Activated naive CD8-positive, alpha-beta T cell treated with anti-CD3 and anti-CD28 coated beads, Interleukin-2, amount 50 U/mL, for 24 hours (primary cell): ENCODE results near the gene SLC16A13.

Experiments
- ATAC-seq: fragments of 150-1000 bp; cut with Tn5 transposase; one replicate; pipeline ENCODE4 v1.10.0; 2021
- DNase-seq: peaks from one replicate; pipeline ENCODE4 v3.0.0; 2021
- H3K27ac Mint-ChIP-seq: one replicate; pipeline ENCODE4 v1.8.0; 2021; ENCODE audit warnings: mild to moderate bottlenecking, mixed read lengths
- H3K27me3 Mint-ChIP-seq: one replicate; pipeline ENCODE4 v1.8.0; 2021; ENCODE audit warnings: mixed read lengths
- H3K36me3 Mint-ChIP-seq: one replicate; pipeline ENCODE4 v1.8.0; 2021; ENCODE audit warnings: low read depth, mixed read lengths
- H3K4me1 Mint-ChIP-seq: one replicate; pipeline ENCODE4 v1.8.0; 2021; ENCODE audit warnings: mixed read lengths
- H3K4me3 Mint-ChIP-seq: one replicate; pipeline ENCODE4 v1.8.0; 2021; ENCODE audit warnings: mild to moderate bottlenecking, moderate library complexity, mixed read lengths
- H3K9me3 Mint-ChIP-seq: one replicate; pipeline ENCODE4 v1.8.0; 2021; ENCODE audit warnings: mixed read lengths

Gene SLC16A13

GRCh38 chr17:7058831-7059447 lies 23.1 kb downstream of the SLC16A13 start:
- ATAC-seq (no peak), DNase-seq (no peak)
- Mint-ChIP-seq H3K36me3 (no peaks in the 10 kb centered on the region), H3K27me3 (peaks cover 15% of the 10 kb centered on the region), H3K9me3 (no peaks in the 10 kb centered on the region), H3K4me1 (peaks cover 25% of the 10 kb centered on the region), H3K27ac (peak overlapping the region; percentile 25), H3K4me3 (no peak overlapping the region)

- Mint-ChIP-seq H3K36me3 (no peaks in the 10 kb centered on the region), H3K9me3 (no peaks in the 10 kb centered on the region), H3K27me3 (peaks cover 21% of the 10 kb centered on the region), H3K27ac (peak overlapping the region; percentile 92), H3K4me1 (peaks cover 25% of the 10 kb centered on the region), H3K4me3 (no peak overlapping the region)
- DNase-seq: peak; percentile 44
- peak; percentile 86 for ATAC-seq
Observed at GRCh38 chr17:7060165-7060891, 24.5 kb downstream of the SLC16A13 start.

DNA sequence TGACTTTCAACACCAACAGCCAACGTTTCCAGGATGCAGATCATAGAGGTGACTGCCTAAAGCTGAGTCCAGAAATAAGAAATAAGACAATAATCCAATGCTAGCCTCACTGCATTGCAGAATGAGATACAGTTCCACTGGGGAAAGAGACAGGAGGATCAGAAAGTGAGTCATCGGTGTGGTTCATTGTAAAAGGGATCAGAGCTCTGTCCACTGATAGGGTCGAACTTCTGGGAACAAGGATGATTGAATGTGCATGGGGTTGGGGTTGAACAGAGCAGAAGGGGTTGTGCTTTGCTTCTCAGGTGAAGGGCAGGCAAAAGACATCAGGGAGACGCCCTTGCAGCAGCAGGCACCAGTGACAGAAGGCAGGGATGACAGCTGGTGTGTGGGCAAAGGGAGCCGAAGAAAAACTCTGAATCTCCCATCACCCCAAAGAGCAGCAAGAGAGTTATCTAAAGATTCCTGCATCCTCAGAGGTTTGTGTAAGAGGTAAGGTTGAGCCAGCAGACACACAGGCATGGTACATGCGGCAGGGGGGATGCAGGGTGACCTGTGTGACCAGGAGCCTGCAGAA lies 27.8 kb downstream of the SLC16A13 start:
- peaks cover 25% of the 10 kb centered on the region for H3K4me1 Mint-ChIP-seq
- no peak overlapping the region for H3K27ac Mint-ChIP-seq
- H3K27me3 Mint-ChIP-seq: peaks cover 21% of the 10 kb centered on the region
- H3K9me3 Mint-ChIP-seq: peaks cover 6% of the 10 kb centered on the region
- DNase-seq (no peak), ATAC-seq (no peak)
- no peaks in the 10 kb centered on the region for H3K36me3 Mint-ChIP-seq
- no peak overlapping the region for H3K4me3 Mint-ChIP-seq

- no peak for DNase-seq
- Mint-ChIP-seq H3K36me3 (no peaks in the 10 kb centered on the region), H3K4me3 (no peak overlapping the region)
Observed at GRCh38 chr17:7064261-7064660, 28.4 kb downstream of the SLC16A13 start.

DNA sequence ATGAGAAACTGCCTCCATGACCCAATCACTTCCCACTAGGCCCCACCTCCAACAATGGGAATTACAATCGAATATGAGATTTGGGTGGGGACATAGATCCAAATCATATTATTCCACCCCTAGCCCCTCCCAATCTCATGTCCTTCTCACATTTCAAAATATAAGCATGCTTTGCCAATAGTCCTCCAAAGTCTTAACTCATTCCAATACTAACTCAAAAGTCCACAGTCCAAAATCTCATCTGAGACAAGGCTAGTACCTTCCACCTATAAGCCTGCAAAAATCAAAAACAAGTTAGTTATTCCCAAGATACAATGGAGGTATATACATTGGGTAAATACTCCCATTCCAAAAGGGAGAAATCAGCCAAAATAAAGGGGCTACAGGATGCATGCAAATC lies 31.4 kb downstream of the SLC16A13 start:
- H3K9me3 Mint-ChIP-seq: peaks cover 12% of the 10 kb centered on the region
- DNase-seq (no peak), ATAC-seq (no peak)
- peaks cover 11% of the 10 kb centered on the region for H3K27me3 Mint-ChIP-seq
- H3K4me3 Mint-ChIP-seq: no peak overlapping the region
- H3K4me1 Mint-ChIP-seq: no peaks in the 10 kb centered on the region
- no peak overlapping the region for H3K27ac Mint-ChIP-seq
- no peaks in the 10 kb centered on the region for H3K36me3 Mint-ChIP-seq

More at GRCh38 chr17:7064261-7064660, 28.4 kb downstream of the SLC16A13 start:
- no peak for ATAC-seq
- Mint-ChIP-seq H3K27ac (no peak overlapping the region), H3K27me3 (peaks cover 15% of the 10 kb centered on the region), H3K4me1 (peaks cover 19% of the 10 kb centered on the region), H3K9me3 (peaks cover 12% of the 10 kb centered on the region)

GRCh38 chr17:7068268-7068667 lies 32.5 kb downstream of the SLC16A13 start:
- ATAC-seq: no peak
- DNase-seq: no peak
- Mint-ChIP-seq H3K9me3 (peaks cover 12% of the 10 kb centered on the region), H3K27ac (no peak overlapping the region), H3K4me3 (no peak overlapping the region), H3K4me1 (no peaks in the 10 kb centered on the region), H3K36me3 (no peaks in the 10 kb centered on the region), H3K27me3 (peaks cover 10% of the 10 kb centered on the region)

GRCh38 chr17:7070712-7071111 lies 34.9 kb downstream of the SLC16A13 start:
- no peak overlapping the region for H3K27ac Mint-ChIP-seq
- H3K36me3 Mint-ChIP-seq: no peaks in the 10 kb centered on the region
- peaks cover 12% of the 10 kb centered on the region for H3K9me3 Mint-ChIP-seq
- no peaks in the 10 kb centered on the region for H3K4me1 Mint-ChIP-seq
- no peak overlapping the region for H3K4me3 Mint-ChIP-seq
- ATAC-seq: no peak
- DNase-seq: no peak
- peaks cover 2% of the 10 kb centered on the region for H3K27me3 Mint-ChIP-seq

- Mint-ChIP-seq H3K4me3 (no peak overlapping the region), H3K27me3 (peaks cover 2% of the 10 kb centered on the region), H3K36me3 (no peaks in the 10 kb centered on the region), H3K27ac (no peak overlapping the region), H3K4me1 (no peaks in the 10 kb centered on the region), H3K9me3 (peaks cover 12% of the 10 kb centered on the region)
- ATAC-seq (no peak), DNase-seq (no peak)
Observed at GRCh38 chr17:7072406-7072805, 36.6 kb downstream of the SLC16A13 start.

GRCh38 chr17:7074931-7075330 lies 39.1 kb downstream of the SLC16A13 start:
- Mint-ChIP-seq H3K4me3 (no peak overlapping the region), H3K27ac (no peak overlapping the region), H3K4me1 (no peaks in the 10 kb centered on the region), H3K27me3 (peaks cover 2% of the 10 kb centered on the region), H3K9me3 (no peaks in the 10 kb centered on the region), H3K36me3 (no peaks in the 10 kb centered on the region)
- DNase-seq (no peak), ATAC-seq (no peak)

DNA sequence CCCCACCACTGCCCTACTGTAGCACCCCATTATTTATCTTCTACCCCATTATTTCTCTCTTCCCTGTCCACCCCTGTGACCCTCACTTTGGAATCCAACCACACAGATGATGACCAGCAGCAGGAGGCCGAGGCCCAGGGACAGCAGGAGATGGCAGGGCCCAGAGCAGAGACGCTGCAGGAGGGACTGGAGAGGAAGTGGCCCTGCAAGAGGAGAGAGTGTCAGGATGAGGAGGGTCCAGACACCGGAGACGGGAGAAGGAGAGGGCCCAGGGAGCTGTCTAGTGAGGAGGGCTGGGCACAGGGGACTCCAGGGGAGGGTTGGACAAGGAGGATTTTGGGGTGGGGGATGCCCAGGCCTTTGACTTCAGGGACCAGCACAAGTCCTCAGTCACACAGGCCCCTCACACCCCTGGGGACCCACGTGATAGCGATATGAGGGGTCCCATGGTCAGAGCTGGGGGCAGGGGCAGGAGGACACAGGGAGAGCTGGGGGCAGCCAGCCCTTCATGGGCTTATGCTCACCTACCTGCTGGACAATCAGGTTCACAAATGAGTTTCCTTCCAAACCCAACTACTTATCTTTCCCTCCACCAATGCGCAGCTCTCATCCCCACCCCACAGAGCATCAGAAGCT lies 42.2 kb downstream of the SLC16A13 start:
- H3K4me1 Mint-ChIP-seq: peaks cover 19% of the 10 kb centered on the region
- no peak for DNase-seq
- H3K36me3 Mint-ChIP-seq: no peaks in the 10 kb centered on the region
- ATAC-seq: no peak
- H3K4me3 Mint-ChIP-seq: no peak overlapping the region
- no peaks in the 10 kb centered on the region for H3K9me3 Mint-ChIP-seq
- H3K27ac Mint-ChIP-seq: no peak overlapping the region
- peaks cover 2% of the 10 kb centered on the region for H3K27me3 Mint-ChIP-seq

DNA sequence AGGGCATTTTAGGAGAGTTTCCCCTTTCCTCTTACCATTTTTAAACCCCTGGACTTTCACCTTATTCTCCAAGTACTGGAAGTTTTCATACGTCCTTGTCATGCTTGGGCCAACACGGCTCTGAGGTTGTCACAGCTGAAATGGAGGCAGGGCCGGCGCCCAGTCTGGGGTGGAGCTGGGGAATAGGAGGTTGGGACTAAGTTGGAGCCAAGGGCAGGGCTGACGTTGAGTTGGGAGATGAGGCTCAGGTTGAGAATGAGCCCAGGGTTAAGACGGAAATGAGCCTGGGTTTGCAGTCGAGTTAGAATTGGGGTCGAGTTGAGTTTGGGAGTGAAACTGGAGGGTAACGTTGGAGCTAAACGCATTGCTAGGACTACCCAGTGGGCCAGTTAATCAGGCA lies 42.9 kb downstream of the SLC16A13 start:
- Mint-ChIP-seq H3K9me3 (no peaks in the 10 kb centered on the region), H3K4me3 (no peak overlapping the region), H3K27me3 (peaks cover 7% of the 10 kb centered on the region), H3K36me3 (no peaks in the 10 kb centered on the region), H3K4me1 (peaks cover 22% of the 10 kb centered on the region), H3K27ac (no peak overlapping the region)
- DNase-seq (no peak), ATAC-seq (no peak)

- Mint-ChIP-seq H3K4me3 (no peak within 1 kb of the TSS), H3K4me1 (peaks cover 31% of the 10 kb centered on the region), H3K27ac (no peak within 1 kb of the TSS), H3K36me3 (no peaks in the 10 kb centered on the region), H3K9me3 (no peaks in the 10 kb centered on the region), H3K27me3 (peaks cover 9% of the 10 kb centered on the region)
- DNase-seq: no peak
- no peak for ATAC-seq
Observed at GRCh38 chr17:7079581-7080455, 44.0 kb downstream of the SLC16A13 start, which contains the start of gene CLEC10A. TSS of gene CLEC10A (minus strand) at chr17:7080251. CDS start at chr17:7078812, 1,439 bp downstream.

GRCh38 chr17:7080456-7081041 lies 44.7 kb downstream of the SLC16A13 start:
- DNase-seq (no peak), ATAC-seq (no peak)
- Mint-ChIP-seq H3K9me3 (no peaks in the 10 kb centered on the region), H3K36me3 (no peaks in the 10 kb centered on the region), H3K27ac (no peak overlapping the region), H3K4me1 (peaks cover 31% of the 10 kb centered on the region), H3K27me3 (peaks cover 9% of the 10 kb centered on the region), H3K4me3 (no peak overlapping the region)
